ENCODE data around the gene UNC79.

- no peak for TF ChIP-seq CTCF (IDR thresholded peaks at IDR 0.05; ENCODE audit: poor library complexity)
- TF ChIP-seq EZH2 (IDR thresholded peaks at IDR 0.05; ENCODE audit: borderline replicate concordance): no peak
- no peak for TF ChIP-seq EZH2phosphoT487 (IDR thresholded peaks at IDR 0.05; ENCODE audit: low read depth, severe bottlenecking, unreplicated experiment)
Measured at GRCh38 chr14:93733231-93733630, 302.5 kb downstream of the UNC79 start.
